GM21390 (cell line): ENCODE measurements around the gene ZNF77.
"Not testable (repeated sequence)": the region's sequence is repeated elsewhere in the genome, so short reads cannot be mapped to it uniquely, and the experiment has no call there.

ENCODE experiments used
- ATAC-seq: cut with Tn5 transposase; IDR thresholded peaks from one replicate; pipeline ENCODE4 v1.9.1; 2021; ENCODE audit not compliant: unreplicated experiment

ZNF77 gene

DNA sequence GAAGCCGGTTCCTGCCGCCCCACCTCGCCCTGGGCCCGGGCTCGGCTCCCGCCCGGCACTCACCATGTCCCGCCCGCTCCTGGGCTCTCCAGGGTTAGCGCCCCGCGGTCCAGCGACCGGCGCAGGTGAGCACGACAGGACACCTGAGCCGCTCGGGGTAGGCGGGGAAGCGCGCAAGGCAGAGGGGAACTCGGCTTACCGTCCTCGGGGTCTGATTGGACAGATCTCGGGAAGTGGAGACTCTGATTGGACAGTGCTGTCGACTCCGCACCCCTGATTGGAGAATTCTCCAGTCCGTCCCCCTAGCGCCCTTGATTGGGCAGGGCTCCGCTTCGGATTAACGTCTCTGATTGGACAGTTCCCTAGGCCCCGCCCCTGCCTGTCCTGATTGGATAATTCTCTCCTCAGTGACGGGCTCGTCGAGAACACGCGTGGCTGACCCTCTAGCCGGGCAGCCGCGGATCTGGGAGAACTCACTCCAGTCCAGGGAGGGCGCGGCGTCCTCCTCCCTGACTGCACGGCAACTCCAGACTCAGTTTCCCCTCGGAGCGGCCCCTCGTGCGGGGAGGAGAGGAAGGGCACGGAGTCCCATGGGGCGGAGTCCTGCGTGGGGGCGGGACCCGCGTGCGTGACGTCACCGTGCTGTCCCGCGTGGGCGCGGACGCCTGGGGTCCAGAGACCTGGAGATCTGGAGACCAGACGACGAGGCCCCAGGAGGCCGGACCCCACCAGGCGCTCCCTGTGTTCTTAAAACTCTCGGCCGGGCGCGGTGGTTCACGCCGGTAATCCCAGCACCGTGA lies at the start of gene ZNF77:
Gene ZNF77 (minus strand): TSS at position 197 of the 800 bp plus-strand sequence. CDS start 131 bp downstream, at position 66.
- peak; percentile 94 for ATAC-seq

GRCh38 chr19:2993579-2993978 lies 48.8 kb upstream of the ZNF77 start:
- ATAC-seq, result no peak

DNA sequence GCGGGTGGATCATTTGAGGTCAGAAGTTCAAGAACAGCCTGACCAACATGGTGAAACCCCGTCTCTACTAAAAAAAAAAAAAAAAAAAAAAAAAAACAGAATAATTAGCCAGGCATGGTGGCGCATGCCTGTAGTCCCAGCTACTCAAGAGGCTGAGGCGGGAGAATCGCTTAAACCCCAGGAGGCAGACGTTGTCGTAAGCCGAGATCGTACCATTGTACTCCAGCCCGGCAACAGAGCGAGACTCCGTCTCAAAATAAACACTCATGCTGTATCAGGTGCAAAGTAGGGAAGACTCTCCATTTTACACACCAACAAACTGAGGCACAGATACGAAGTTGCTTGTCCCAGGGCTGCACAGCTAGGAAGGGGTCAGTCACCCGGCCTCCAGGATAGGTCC lies 48.2 kb upstream of the ZNF77 start:
- no peak for ATAC-seq

GRCh38 chr19:2992333-2992732 lies 47.6 kb upstream of the ZNF77 start:
- not testable (repeated sequence) for ATAC-seq

- no peak for ATAC-seq
These were observed 44.6 kb upstream of the ZNF77 start for GRCh38 chr19:2989236-2989946.

- no peak for ATAC-seq
These were observed 43.8 kb upstream of the ZNF77 start for GRCh38 chr19:2988568-2988967.

GRCh38 chr19:2987797-2988196 lies 43.0 kb upstream of the ZNF77 start:
- no peak for ATAC-seq

DNA sequence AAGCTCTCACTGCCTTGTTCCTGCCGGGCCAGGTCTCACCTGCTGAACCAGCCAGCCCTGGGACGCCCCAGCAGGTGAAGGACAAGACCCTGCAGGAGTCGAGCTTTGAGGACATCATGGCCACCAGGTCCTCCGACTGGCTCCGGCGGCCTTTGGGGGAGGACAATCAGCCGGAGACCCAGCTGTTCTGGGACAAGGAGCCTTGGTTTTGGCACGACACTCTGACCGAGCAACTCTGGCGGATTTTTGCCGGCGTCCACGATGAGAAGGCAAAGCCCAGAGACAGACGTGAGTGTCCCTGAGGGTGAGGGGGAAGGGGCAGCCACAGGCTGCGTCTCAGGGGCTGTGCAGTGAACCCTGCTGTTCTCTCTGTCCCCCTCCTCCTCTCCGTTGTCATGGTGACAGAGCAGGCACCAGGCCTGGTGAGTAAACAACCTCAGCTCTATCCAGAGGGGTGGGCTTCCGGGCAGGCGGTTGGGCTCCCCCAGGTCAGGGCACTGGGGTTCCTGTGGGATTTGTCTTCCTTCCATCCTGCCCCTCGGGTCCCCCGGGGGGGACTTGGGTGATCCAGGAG lies 42.3 kb upstream of the ZNF77 start:
- ATAC-seq, result no peak

- ATAC-seq, result no peak
These were observed 39.4 kb upstream of the ZNF77 start for GRCh38 chr19:2984215-2984528.

- no peak for ATAC-seq
These were observed 38.8 kb upstream of the ZNF77 start for GRCh38 chr19:2983351-2984214.

- no peak for ATAC-seq
These were observed 38.2 kb upstream of the ZNF77 start for GRCh38 chr19:2982983-2983350.

- ATAC-seq, result no peak
These were observed 37.8 kb upstream of the ZNF77 start for GRCh38 chr19:2982561-2982960.

DNA sequence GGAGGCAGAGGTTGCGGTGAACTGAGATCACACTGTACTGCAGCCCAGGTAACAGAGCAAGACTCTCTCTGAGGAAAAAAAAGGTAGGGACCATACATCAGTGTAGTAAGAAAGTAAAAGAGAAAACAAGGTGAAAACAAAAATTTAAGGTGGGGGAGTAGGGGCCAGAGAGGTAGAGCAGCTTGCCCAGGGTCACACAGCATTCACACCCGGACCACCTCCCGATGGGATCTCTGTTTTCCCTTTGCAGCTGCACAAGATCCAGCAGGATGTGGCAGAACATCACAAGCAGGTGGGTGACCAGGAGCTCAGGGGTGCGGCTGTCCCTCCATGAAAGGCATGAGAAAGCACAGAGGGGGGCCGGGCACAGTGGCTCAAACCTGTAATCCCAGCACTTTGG lies 37.1 kb upstream of the ZNF77 start:
- no peak for ATAC-seq

GRCh38 chr19:2978772-2979171 lies 34.0 kb upstream of the ZNF77 start:
- ATAC-seq, result no peak

GRCh38 chr19:2978166-2978767 lies 33.5 kb upstream of the ZNF77 start:
- no peak for ATAC-seq

DNA sequence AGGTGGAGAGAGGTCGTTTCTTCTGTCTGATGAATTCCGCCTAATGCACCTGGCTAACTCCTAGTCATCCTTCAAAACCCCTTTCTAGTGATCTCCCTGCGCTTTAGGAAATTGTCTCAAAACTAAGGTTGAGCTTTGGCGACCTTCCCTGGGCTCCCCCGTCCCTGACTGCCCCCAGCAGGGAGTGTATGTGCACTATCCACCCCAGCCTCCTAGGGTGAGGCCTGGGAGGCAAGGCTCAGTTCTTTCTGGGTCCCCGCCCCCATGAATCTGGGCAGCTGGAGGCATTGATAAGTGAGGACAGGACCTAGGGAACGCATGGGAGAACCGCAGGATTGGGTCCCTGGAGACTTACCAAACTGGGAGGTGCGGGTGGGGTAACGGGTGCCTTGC lies 33.0 kb upstream of the ZNF77 start:
- ATAC-seq, result no peak

- peak; percentile 95 for ATAC-seq
These were observed 32.4 kb upstream of the ZNF77 start, which contains the start of gene TLE6 for GRCh38 chr19:2977001-2977745. TSS of gene TLE6 (plus strand) at chr19:2977564. CDS start at chr19:2978234, 670 bp downstream.

GRCh38 chr19:2976609-2977000 lies 31.8 kb upstream of the ZNF77 start:
- ATAC-seq, result no peak

DNA sequence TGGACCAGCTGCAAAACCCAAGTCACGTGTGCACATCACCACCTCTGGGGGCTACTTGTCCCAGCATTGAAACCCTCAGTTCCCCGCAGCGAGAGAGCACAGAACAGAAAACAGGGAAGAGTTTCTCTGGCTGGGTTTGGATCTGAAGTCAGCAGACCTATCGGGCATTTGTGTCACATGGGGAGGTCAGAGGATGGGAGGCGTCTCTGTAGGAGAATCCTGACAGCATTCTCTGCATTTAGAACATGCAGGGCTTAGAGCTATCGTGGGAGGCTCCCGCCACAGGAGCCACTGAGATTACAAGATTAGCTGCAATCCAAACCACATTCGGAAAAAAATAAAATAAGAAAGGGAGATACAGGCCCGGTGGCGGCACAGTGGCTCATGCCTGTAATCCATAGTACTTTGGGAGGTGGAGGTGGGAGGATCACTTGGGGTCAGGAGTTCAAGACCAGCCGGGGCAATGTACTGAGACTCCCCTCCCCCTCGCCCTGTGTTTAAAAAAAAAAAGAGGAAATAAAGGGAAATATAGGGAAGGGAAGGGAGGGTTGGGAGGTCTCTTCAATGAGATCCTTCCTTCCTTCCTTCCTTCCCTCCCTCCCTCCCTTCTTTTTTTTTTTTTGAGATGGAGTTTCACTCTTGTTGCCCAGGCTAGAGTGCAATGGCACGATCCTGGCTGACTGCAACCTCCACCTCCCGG lies 29.7 kb upstream of the ZNF77 start:
- ATAC-seq, result no peak

- no peak for ATAC-seq
These were observed 28.5 kb upstream of the ZNF77 start for GRCh38 chr19:2973229-2973628.
